H1 (cell line): ENCODE data around the gene STK33. TPM values are rescaled to one million over a fixed set of nuclear protein-coding genes. Genes with fewer than 3 reads are reported as not detected.

Source experiments
- CTCF ChIA-PET: fragments of 300-600 bp; sonication (Branson Sonifier 250); formaldehyde crosslinking; loops from one replicate; lab custom pipeline; 2021; ENCODE audit not compliant: partially characterized antibody; lab: Charles Lee
- POLR2A ChIA-PET: fragments of 300-600 bp; sonication (Branson Sonifier 250); formaldehyde crosslinking; loops from one replicate; lab custom pipeline; 2021; ENCODE audit warnings: inconsistent platforms; ENCODE audit not compliant: partially characterized antibody; lab: Charles Lee
- DNase-seq, 2 experiments: peaks; one replicate each; pipeline versions ENCODE4 v3.0.0 to v3.0.0-alpha.2; 2010 to 2022; ENCODE audit warnings: low spot score in 2 of 2, low read depth in 1 of 2, mixed read lengths in 1 of 2
- FAIRE-seq: peaks from 2 replicates; lab custom pipeline; 2011; peaks lifted over from hg19 to GRCh38; lab: Jason Lieb, UNC
- H2AFZ ChIP-seq: 2 replicates; pipeline ENCODE4 v1.8.1; 2012; ENCODE audit warnings: low read length, inconsistent platforms
- H2AK5ac ChIP-seq: 2 replicates; pipeline ENCODE4 v1.6.1; 2013; ENCODE audit warnings: low read depth, low read length
- H2BK120ac ChIP-seq: replicated peaks from 2 replicates; pipeline ENCODE3; 2013; ENCODE audit warnings: low read depth, low read length, inconsistent platforms
- H2BK12ac ChIP-seq: 2 replicates; pipeline ENCODE4 v1.6.1; 2013; ENCODE audit warnings: low read depth, low read length
- H2BK15ac ChIP-seq: 2 replicates; pipeline ENCODE4 v1.6.1; 2013; ENCODE audit warnings: low read length
- H2BK20ac ChIP-seq: 2 replicates; pipeline ENCODE4 v1.6.1; 2013; ENCODE audit warnings: low read length
- H2BK5ac ChIP-seq: 2 replicates; pipeline ENCODE4 v1.6.1; 2013; ENCODE audit warnings: low read depth, low read length
- H3K14ac ChIP-seq: 2 replicates; pipeline ENCODE4 v1.6.1; 2013; ENCODE audit warnings: inconsistent platforms; ENCODE audit not compliant: insufficient read length
- H3K18ac ChIP-seq: 2 replicates; pipeline ENCODE4 v1.6.1; 2013; ENCODE audit warnings: low read length; ENCODE audit errors: extremely low read depth
- H3K23ac ChIP-seq: 2 replicates; pipeline ENCODE4 v1.6.1; 2013; ENCODE audit warnings: inconsistent platforms; ENCODE audit not compliant: insufficient read length
- H3K23me2 ChIP-seq: 2 replicates; pipeline ENCODE4 v1.6.1; 2013; ENCODE audit warnings: low read depth, low read length
- H3K27ac ChIP-seq: 2 replicates; pipeline ENCODE4 v1.6.1; 2011; ENCODE audit warnings: low read depth, low read length, inconsistent platforms
- H3K27me3 ChIP-seq, 4 experiments: replicated peaks in 1 of 4; 1 replicate in 1 of 4; 2 replicates in 3 of 4; pipeline versions ENCODE4 v1.6.1 to v1.8.1; 2011 to 2013; ENCODE audit warnings: low read length in 3 of 4, mild to moderate bottlenecking in 3 of 4, inconsistent platforms in 2 of 4, mixed read lengths in 2 of 4, moderate library complexity in 1 of 4; ENCODE audit not compliant: control insufficient read depth in 3 of 4, insufficient read depth in 3 of 4; ENCODE audit errors: extremely low read depth in 1 of 4
- H3K36me3 ChIP-seq, 4 experiments: 2 replicates each; pipeline versions ENCODE4 v1.6.1 to v1.8.1; 2011 to 2013; ENCODE audit warnings: mild to moderate bottlenecking in 4 of 4, low read length in 3 of 4, moderate library complexity in 2 of 4, control low read depth in 1 of 4, inconsistent platforms in 1 of 4; ENCODE audit not compliant: insufficient read depth in 4 of 4, control insufficient read depth in 2 of 4
- H3K4ac ChIP-seq: replicated peaks from 2 replicates; pipeline ENCODE3; 2013; ENCODE audit warnings: low read length, low read depth, mixed read lengths, inconsistent platforms; ENCODE audit not compliant: insufficient read length
- H3K4me1 ChIP-seq, 4 experiments: replicated peaks in 1 of 4; 1 replicate in 1 of 4; 2 replicates in 3 of 4; pipeline versions ENCODE4 v1.6.1 to v1.8.1; 2011 to 2013; ENCODE audit warnings: low read length in 3 of 4, inconsistent platforms in 2 of 4, mixed read lengths in 1 of 4; ENCODE audit not compliant: insufficient read depth in 4 of 4, control insufficient read depth in 3 of 4
- H3K4me2 ChIP-seq, 2 experiments: 2 replicates each; pipeline versions ENCODE4 v1.6.1 to v1.8.1; 2011 to 2013; ENCODE audit warnings: low read depth in 2 of 2, low read length in 2 of 2, control low read depth in 1 of 2, inconsistent platforms in 1 of 2, mild to moderate bottlenecking in 1 of 2; ENCODE audit not compliant: insufficient read depth in 1 of 2
- H3K4me3 ChIP-seq, 4 experiments: fragments of 200-600, 300-600 bp in 1 of 4; sonication (generic), shearing (Covaris generic), sonication (Bioruptor Twin) in 1 of 4; 2 replicates each; pipeline versions ENCODE4 v1.5.1 to v1.8.1; 2011 to 2016; ENCODE audit warnings: low read length in 4 of 4, low read depth in 3 of 4, control low read depth in 2 of 4, inconsistent platforms in 2 of 4, mild to moderate bottlenecking in 2 of 4, mixed read lengths in 1 of 4, moderate library complexity in 1 of 4; ENCODE audit not compliant: insufficient read depth in 2 of 4; ENCODE audit errors: extremely low read depth in 1 of 4
- H3K56ac ChIP-seq: replicated peaks from 2 replicates; pipeline ENCODE3; 2013; ENCODE audit warnings: low read depth, mild to moderate bottlenecking, mixed read lengths, low read length, inconsistent platforms; ENCODE audit not compliant: insufficient read length
- H3K79me1 ChIP-seq: 2 replicates; pipeline ENCODE4 v1.6.1; 2013; ENCODE audit warnings: low read depth, low read length, control low read depth
- H3K79me2 ChIP-seq, 2 experiments: 2 replicates each; pipeline versions ENCODE4 v1.6.1 to v1.8.1; 2012 to 2013; ENCODE audit warnings: low read length in 2 of 2, mild to moderate bottlenecking in 2 of 2, inconsistent platforms in 1 of 2; ENCODE audit not compliant: insufficient read depth in 2 of 2, control insufficient read depth in 1 of 2
- H3K9ac ChIP-seq, 4 experiments: replicated peaks in 1 of 4; 1 replicate in 1 of 4; 2 replicates in 3 of 4; pipeline versions ENCODE4 v1.6.1 to v1.8.1; 2011 to 2013; ENCODE audit warnings: low read depth in 3 of 4, low read length in 3 of 4, control low read depth in 2 of 4, mild to moderate bottlenecking in 2 of 4, moderate library complexity in 2 of 4, inconsistent platforms in 1 of 4; ENCODE audit errors: extremely low read depth in 1 of 4
- H3K9me3 ChIP-seq, 2 experiments: 2 replicates each; pipeline versions ENCODE4 v1.6.1 to v1.8.1; 2012 to 2013; ENCODE audit warnings: mild to moderate bottlenecking in 2 of 2, moderate library complexity in 2 of 2, control low read depth in 1 of 2, inconsistent platforms in 1 of 2, low read depth in 1 of 2, low read length in 1 of 2, mixed read lengths in 1 of 2; ENCODE audit not compliant: insufficient read depth in 2 of 2
- H4K20me1 ChIP-seq, 2 experiments: replicated peaks in 1 of 2; 2 replicates each; pipeline versions ENCODE3 to v1.8.1; 2011 to 2013; ENCODE audit warnings: inconsistent platforms in 2 of 2, low read length in 2 of 2, mild to moderate bottlenecking in 1 of 2; ENCODE audit not compliant: insufficient read depth in 2 of 2, control insufficient read depth in 1 of 2
- H4K5ac ChIP-seq: 2 replicates; pipeline ENCODE4 v1.6.1; 2013; ENCODE audit warnings: low read length, low read depth, mixed read lengths, inconsistent platforms; ENCODE audit not compliant: insufficient read length
- H4K8ac ChIP-seq: 2 replicates; pipeline ENCODE4 v1.8.0; 2013; ENCODE audit warnings: mild to moderate bottlenecking, moderate library complexity, low read length, inconsistent platforms; ENCODE audit not compliant: insufficient read depth; ENCODE audit errors: extremely low read depth
- H4K91ac ChIP-seq: replicated peaks from 2 replicates; pipeline ENCODE3; 2013; ENCODE audit warnings: low read length, mixed read lengths, inconsistent platforms; ENCODE audit not compliant: insufficient read length
- ASH2L ChIP-seq: fragments of 200-600, 300-600 bp; sonication (generic); IDR thresholded peaks from one replicate; pipeline ENCODE4 v1.7.1; 2017; ENCODE audit warnings: low read length
- ATF2 ChIP-seq: IDR thresholded peaks from 2 replicates; pipeline ENCODE4 v1.6.1; 2012; ENCODE audit warnings: low read length, inconsistent platforms
- BRCA1 ChIP-seq: IDR thresholded peaks from 2 replicates; pipeline ENCODE4 v1.6.1; 2012; ENCODE audit warnings: low read depth, low read length, improper control_type of control experiment
- EGR1 ChIP-seq: IDR thresholded peaks from 2 replicates; pipeline ENCODE4 v1.6.1; 2011; ENCODE audit warnings: low read depth, low read length, borderline replicate concordance
- KDM1A ChIP-seq: fragments of 200-600, 300-600 bp; sonication (generic); IDR thresholded peaks from 2 replicates; pipeline ENCODE4 v1.7.1; 2016; ENCODE audit warnings: mild to moderate bottlenecking, low read length, borderline replicate concordance
- KDM4A ChIP-seq: IDR thresholded peaks from one replicate; pipeline ENCODE4 v1.7.1; 2012; ENCODE audit warnings: low read depth, mild to moderate bottlenecking, moderate library complexity, low read length, inconsistent platforms; ENCODE audit not compliant: severe bottlenecking
- MAFK ChIP-seq: IDR thresholded peaks from 2 replicates; pipeline ENCODE4 v1.6.1; 2012; ENCODE audit warnings: low read depth, mild to moderate bottlenecking, improper control_type of control experiment, low read length
- RNF2 ChIP-seq: fragments of 200-900, 300-1000 bp; sonication (generic); IDR thresholded peaks from 2 replicates; pipeline ENCODE4 v1.7.1; 2016; ENCODE audit warnings: borderline replicate concordance, low read depth, mild to moderate bottlenecking, antibody characterized with exemption, low read length; ENCODE audit not compliant: poor library complexity, severe bottlenecking; ENCODE audit errors: missing control alignments
- SIN3A ChIP-seq, 2 experiments: IDR thresholded peaks in 1 of 2; conservative IDR thresholded peaks in 1 of 2; 2 replicates each; pipeline ENCODE4 v1.6.1; 2011 to 2012; ENCODE audit warnings: low read length in 2 of 2, improper control_type of control experiment in 1 of 2, low read depth in 1 of 2, mild to moderate bottlenecking in 1 of 2
- SIRT6 ChIP-seq: IDR thresholded peaks from one replicate; pipeline ENCODE4 v1.7.1; 2012; ENCODE audit warnings: low read length, inconsistent platforms
- SP4 ChIP-seq: IDR thresholded peaks from 2 replicates; pipeline ENCODE4 v1.6.1; 2012; ENCODE audit warnings: low read length, inconsistent platforms
- TCF12 ChIP-seq: IDR thresholded peaks from 2 replicates; pipeline ENCODE4 v1.6.1; 2011; ENCODE audit warnings: low read depth, mild to moderate bottlenecking, low read length
- WGBS, 2 experiments: shearing (Covaris generic) in 1 of 2; methylation state at CpG; one replicate each; pipeline versions ENCODE4 v1.1.6 to v1.1.7; 2013 to 2015; ENCODE audit warnings: low lambda C conversion rate in 2 of 2, mixed read lengths in 2 of 2, inconsistent platforms in 1 of 2, low coverage in 1 of 2, missing lambda C conversion rate in 1 of 2; ENCODE audit not compliant: insufficient replicate concordance in 2 of 2, insufficient coverage in 1 of 2, insufficient read length in 1 of 2; ENCODE audit errors: extremely low coverage in 1 of 2, missing lambda C conversion rate in 1 of 2; 5-methylcytosine and 5-hydroxymethylcytosine counted together
- polyA plus RNA-seq, 7 experiments: library from polyadenylated mRNA; depleted of rRNA in 3 of 7; stranded (reverse) in 5 of 7; unstranded in 2 of 7; fragments of >200 nt in 5 of 7; fragments of 200-250 nt in 2 of 7; gene quantifications; 1 replicate in 5 of 7; 2 replicates in 1 of 7; 4 replicates in 1 of 7; pipeline versions ENCODE4 v1.2.1 to v1.2.3, GENCODE V29; 2011 to 2013; ENCODE audit warnings: missing spikeins in 2 of 7, mixed read lengths in 2 of 7
- total RNA-seq: library from RNA; stranded (reverse); fragmentation: NEBNext Ultra II Directional; extraction: Animal tissue kit (Norgen Biotek cat#: 25700); gene quantifications from 2 replicates; pipeline ENCODE4 v1.2.1, GENCODE V29; 2021

STK33 gene
- total and polyA plus RNA-seq, 2 of the 8 experiments (the other 6 are each of a cell fraction or from before 2014, with no cell fraction given) = 8.8 to 25.1 TPM

DNA sequence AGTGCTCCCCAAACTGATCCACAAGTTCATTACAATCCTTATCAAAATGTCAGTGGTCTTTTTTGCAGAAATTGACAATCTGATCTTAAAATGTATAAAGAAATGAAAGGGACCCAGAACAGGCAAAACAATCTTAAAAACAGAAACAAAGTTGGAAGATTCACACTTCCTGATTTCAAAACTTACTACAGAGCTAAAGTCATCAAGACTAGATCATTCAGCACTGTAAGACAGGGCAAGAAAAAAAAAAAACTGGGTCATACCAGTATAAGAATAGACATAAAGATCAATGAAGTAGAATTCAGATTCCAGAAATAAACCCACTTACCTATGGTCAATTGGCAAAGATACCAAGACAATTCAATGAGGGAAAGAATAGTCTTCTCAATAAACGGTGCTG, 4.5 kb upstream of the STK33 start:
- Histone ChIP-seq H2BK5ac (no peak overlapping the region), H4K5ac (no peak overlapping the region), H3K4me3 (no peak overlapping the region), H3K4me2 (no peak overlapping the region), H2BK20ac (no peak overlapping the region), H4K91ac (no peak overlapping the region), H3K9ac (no peak overlapping the region), H2AFZ (no peak overlapping the region), H3K56ac (no peak overlapping the region), H3K18ac (no peak overlapping the region), H3K4ac (no peak overlapping the region), H2BK12ac (no peak overlapping the region), H3K23me2 (peaks cover 7% of the 10 kb centered on the region), H4K20me1 (no peaks in the 10 kb centered on the region), H3K36me3 (no peaks in the 10 kb centered on the region), H2BK120ac (no peak overlapping the region), H3K27ac (no peak overlapping the region), H2AK5ac (no peak overlapping the region), H3K79me2 (0 out of 4 replicates have a peak, but pooled peaks cover 0 to under 1% of the 10 kb centered on the region in 2 experiments), H3K79me1 (no peaks in the 10 kb centered on the region; the same call in 1 of the 2 replicates), H3K14ac (no peak overlapping the region), H4K8ac (no peak overlapping the region), H3K23ac (no peak overlapping the region), H2BK15ac (no peak overlapping the region), H3K9me3 (no peaks in the 10 kb centered on the region), H3K4me1 (peaks cover 0 to 6% (median 0%) of the 10 kb centered on the region in 4 experiments; a peak in 2 of 7 replicates), H3K27me3 (no peaks in the 10 kb centered on the region)
- 95% methylated on average over 1 of the region's 1 CpG; no CpG with 5 or more reads in 1 of the 2 experiments for WGBS, 2 experiments
- no peak for FAIRE-seq
- ChIA-PET CTCF (interaction anchor here (0.6 kb wide), 1 partner anchor 214 kb away, joined by 3 read pairs; no protein-coding TSS in a partner anchor), POLR2A (interaction anchor here (1.3 to 1.9 kb wide), 3 partner anchors 8 to 84 kb away, joined by 3 to 5 read pairs (median 4); partner anchors contain the start of genes RPL27A and TRIM66)
- DNase-seq = no peak
- TF ChIP-seq MAFK (no peak), RNF2 (no peak), BRCA1 (no peak), EGR1 (no peak), ATF2 (no peak), KDM1A (no peak), KDM4A (no peak), ASH2L (no peak), TCF12 (no peak), SIN3A (conservative IDR thresholded peaks at IDR 0.05 in 1 of 2, IDR thresholded peaks at IDR 0.05 in 1 of 2; ENCODE audit: low read depth in 1 of 2, low read length in 2 of 2) (no peak), SP4 (no peak), SIRT6 (no peak)
